ENCODE measurements around the gene UBE2Z.
"Not testable (repeated sequence)": the region's sequence is repeated elsewhere in the genome, so short reads cannot be mapped to it uniquely, and the experiment has no call there.

UBE2Z gene

DNA sequence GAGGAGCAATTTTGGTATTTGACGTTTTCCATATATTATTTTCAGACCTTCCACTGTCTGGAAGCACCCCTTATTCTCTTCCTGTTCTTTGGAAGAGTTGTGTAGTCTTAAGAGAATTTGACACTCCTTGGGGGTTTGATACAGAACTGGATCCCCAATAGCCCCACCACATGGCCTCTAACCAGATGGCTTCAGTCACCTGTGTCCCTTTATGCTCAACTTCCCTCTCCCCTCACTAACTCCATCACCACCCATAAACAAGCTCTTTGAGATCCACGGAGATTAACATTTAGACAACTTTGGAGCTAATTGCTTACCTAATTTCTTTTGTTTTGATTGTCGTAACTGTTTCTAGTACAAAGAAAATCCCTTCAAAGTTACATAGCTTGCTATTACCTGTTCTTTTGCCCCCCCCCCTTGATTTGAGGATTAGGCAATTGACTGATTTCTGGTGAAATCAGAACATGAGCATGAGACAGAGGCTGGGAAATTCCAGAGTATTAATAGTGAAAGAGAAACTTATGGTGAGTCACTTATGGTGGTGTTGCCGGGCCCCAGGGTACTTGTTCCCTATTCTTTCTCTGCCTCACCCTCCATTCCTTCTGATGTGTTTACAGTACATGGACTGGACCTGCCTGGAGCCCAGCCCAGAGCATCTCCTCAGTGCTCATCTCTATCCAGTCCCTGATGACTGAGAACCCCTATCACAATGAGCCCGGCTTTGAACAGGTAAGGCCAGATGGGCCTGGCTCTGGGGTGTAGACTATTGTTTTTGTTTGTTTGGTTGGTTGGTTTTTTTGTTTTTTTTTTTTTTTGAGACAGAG is 7.5 kb downstream of the UBE2Z start:
- FAIRE-seq: peak; percentile 48
- peak; percentile 39 for DNase-seq (ENCODE audit: insufficient read length, low spot score)
- TF ChIP-seq TAF1 (IDR thresholded peaks at IDR 0.05; ENCODE audit: low read depth, low read length): no peak
- no peak for TF ChIP-seq PAX5 (IDR thresholded peaks at IDR 0.05; ENCODE audit: insufficient read depth, low read length, severe bottlenecking)
- TF ChIP-seq SPI1 (IDR thresholded peaks at IDR 0.05; ENCODE audit: low read depth, low read length): no peak
- no peak for TF ChIP-seq POU2F2 (IDR thresholded peaks at IDR 0.05; ENCODE audit: low read depth, low read length)
- no peak for TF ChIP-seq POLR2A (IDR thresholded peaks at IDR 0.05; ENCODE audit: low read depth, low read length)
- no peak for TF ChIP-seq POLR2AphosphoS5 (IDR thresholded peaks at IDR 0.05; ENCODE audit: low read depth, low read length)

- DNase-seq (ENCODE audit: insufficient read length, low spot score) (no peak), FAIRE-seq (no peak)
- TF ChIP-seq PAX5 (IDR thresholded peaks at IDR 0.05; ENCODE audit: insufficient read depth, low read length, severe bottlenecking) (no peak), POLR2A (IDR thresholded peaks at IDR 0.05; ENCODE audit: low read depth, low read length) (0 out of 2 replicates have a peak, but pooled peaks have one; percentile 22)
Measured at GRCh38 chr17:48925251-48925990, 17.2 kb downstream of the UBE2Z start.

DNA sequence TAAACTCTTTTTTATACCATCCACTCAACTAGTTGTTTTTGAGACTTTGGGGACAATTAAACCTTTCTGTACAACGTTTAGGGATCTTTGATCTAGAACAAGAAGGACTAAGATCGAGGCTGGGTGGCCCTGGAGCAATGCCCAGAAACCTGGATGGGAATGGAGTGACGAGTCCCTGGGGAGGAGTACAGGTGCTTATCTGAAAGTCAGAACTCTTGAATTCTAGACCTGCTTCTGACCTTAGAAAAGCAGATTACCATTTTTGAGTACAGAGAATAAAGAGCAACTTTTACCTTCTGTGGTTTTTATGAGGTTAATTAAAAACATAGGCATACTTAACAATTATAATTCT is 17.8 kb downstream of the UBE2Z start:
- FAIRE-seq (no peak), DNase-seq (ENCODE audit: insufficient read length, low spot score) (no peak)
- TF ChIP-seq POU2F2 (IDR thresholded peaks at IDR 0.05; ENCODE audit: low read depth, low read length) (no peak), POLR2AphosphoS5 (IDR thresholded peaks at IDR 0.05; ENCODE audit: low read depth, low read length) (no peak), PAX5 (IDR thresholded peaks at IDR 0.05; ENCODE audit: insufficient read depth, low read length, severe bottlenecking) (no peak)

DNA sequence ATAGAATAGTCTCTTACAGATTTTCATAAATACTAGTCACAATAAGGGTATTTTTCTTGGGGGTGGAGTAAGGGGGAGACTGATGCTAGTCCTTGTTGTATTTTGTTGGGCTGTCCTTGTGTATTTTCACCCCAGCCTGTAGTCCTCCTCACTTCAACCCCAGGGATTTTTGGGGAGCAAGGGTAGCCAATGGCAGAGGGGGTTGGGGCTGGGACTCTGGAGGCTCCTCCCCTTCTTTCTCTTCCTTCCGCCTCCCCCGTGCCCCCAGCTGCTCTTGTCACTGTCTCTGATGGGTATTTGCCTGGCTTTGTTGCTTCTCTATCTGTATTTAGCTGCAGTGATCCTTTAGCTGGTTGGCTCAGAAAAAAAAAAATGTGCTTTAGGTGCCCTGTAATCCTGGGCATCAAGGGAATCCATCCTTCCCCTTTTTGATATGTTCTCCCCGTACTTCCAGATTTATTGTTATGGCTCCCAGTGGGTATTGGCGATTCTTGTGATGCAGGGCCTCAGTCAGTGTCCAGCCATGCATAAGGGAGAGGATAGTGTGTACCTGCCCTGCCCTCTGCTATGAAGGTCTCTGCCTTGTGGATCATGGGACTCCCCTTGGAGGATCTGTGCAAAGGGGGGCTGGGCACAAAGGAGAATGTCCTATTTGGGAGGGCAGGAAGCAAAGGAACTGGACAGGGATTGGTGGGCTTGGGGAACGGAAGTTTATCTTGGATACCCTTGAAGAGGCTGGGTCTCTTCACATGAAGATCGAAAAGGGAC is 20.0 kb downstream of the UBE2Z start:
- TF ChIP-seq PAX5 (IDR thresholded peaks at IDR 0.05; ENCODE audit: insufficient read depth, low read length, severe bottlenecking): no peak
- no peak for TF ChIP-seq SPI1 (IDR thresholded peaks at IDR 0.05; ENCODE audit: low read depth, low read length)
- DNase-seq (ENCODE audit: insufficient read length, low spot score) (no peak), FAIRE-seq (no peak)

DNA sequence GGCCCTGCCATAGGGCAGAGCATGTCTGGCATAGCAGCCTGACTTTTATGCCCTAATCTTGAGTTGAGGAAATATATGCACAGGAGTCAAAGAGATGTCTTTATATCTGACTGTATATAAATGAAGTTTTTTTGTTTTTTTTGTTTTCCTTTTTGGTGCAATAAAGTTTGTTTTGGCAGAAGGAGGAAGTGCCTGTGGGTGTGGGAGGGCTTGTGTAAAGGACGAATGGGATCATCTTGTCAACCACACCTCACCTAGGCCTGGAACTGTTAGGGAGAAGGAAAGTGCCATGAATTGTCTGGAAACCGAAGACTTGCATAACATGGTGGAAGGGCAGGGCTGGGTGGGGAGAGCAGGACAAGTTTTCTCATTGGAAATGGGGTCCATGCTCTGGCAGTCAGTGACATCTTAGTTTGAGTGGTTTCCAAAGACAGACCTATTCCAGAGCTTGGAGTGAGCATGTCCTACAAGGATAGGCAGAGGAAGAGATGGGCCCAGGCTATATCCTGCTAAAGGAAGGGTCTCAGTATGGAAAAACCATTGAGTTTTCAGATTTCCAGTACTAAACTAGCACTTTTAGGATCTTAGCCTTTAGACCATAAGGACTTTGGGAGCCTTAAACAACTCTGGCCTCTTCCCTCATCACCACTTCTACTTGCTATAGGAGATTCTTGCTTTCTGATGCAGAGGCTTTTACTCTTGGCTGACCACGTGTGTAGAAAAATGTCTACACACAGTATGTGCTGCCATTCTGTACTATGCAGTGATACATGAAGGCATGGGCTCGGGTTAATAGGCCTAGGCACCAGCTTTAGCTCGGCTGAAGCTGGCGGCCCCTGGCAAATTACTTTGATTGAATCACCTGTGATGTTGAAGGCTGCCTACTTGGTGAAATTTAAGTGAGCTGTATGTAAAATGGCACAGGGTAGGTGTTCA is 20.9 kb downstream of the UBE2Z start:
- TF ChIP-seq POLR2A (IDR thresholded peaks at IDR 0.05; ENCODE audit: low read depth, low read length) (peak; percentile 37; the same call in 1 of the 2 replicates), TAF1 (IDR thresholded peaks at IDR 0.05; ENCODE audit: low read depth, low read length) (no peak), POLR2AphosphoS5 (IDR thresholded peaks at IDR 0.05; ENCODE audit: low read depth, low read length) (peak; percentile 28; the same call in 1 of the 2 replicates), SPI1 (IDR thresholded peaks at IDR 0.05; ENCODE audit: low read depth, low read length) (peak; percentile 31; the same call in 1 of the 2 replicates)
- no peak for FAIRE-seq
- DNase-seq (ENCODE audit: insufficient read length, low spot score): no peak

DNA sequence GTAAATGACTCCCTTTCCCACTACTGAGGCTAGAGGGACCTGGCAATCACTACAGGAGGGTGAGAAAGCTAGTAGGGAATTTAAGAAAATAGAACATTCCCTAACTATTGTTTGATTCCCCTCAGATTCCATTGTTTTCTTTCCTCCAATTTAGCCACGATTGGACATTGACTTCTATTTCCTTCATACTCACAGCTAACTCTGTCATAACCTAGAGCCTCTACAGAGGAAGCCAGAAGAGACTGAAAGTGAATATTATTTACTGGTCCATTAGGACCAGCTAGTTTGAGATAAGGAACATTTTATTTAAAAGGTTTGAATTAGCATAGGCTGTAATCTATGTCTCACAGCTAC is 21.6 kb downstream of the UBE2Z start:
- FAIRE-seq: no peak
- TF ChIP-seq POU2F2 (IDR thresholded peaks at IDR 0.05; ENCODE audit: low read depth, low read length) (no peak), POLR2A (IDR thresholded peaks at IDR 0.05; ENCODE audit: low read depth, low read length) (peak; percentile 36; the same call in 1 of the 2 replicates), POLR2AphosphoS5 (IDR thresholded peaks at IDR 0.05; ENCODE audit: low read depth, low read length) (peak; percentile 7; the same call in 1 of the 2 replicates), PAX5 (IDR thresholded peaks at IDR 0.05; ENCODE audit: insufficient read depth, low read length, severe bottlenecking) (no peak), TAF1 (IDR thresholded peaks at IDR 0.05; ENCODE audit: low read depth, low read length) (no peak), SPI1 (IDR thresholded peaks at IDR 0.05; ENCODE audit: low read depth, low read length) (no peak)
- no peak for DNase-seq (ENCODE audit: insufficient read length, low spot score)

DNA sequence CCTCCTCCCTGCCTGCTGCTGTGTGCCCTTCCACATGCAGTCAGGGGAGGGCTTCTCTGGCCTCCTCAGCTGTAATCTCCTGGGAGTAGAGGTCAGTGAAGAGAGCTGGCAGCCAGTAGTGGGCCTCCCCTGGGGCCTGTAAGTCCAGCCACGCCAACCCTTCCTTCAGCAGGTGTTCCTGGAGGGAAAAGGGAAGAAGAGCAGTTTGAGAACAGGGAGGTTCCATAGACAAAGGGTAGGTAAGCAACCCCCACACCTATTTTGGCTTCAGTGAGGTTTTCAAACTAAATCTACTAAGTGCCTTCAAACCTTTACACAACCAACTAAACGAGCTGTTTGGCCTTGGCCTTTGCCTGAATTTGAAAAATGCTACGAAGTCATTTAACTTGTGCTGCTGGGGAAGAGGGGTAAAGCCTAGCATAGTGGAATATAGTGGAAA is 22.2 kb downstream of the UBE2Z start:
- FAIRE-seq: no peak
- TF ChIP-seq POLR2AphosphoS5 (IDR thresholded peaks at IDR 0.05; ENCODE audit: low read depth, low read length) (0 out of 2 replicates have a peak, but pooled peaks have one; percentile 12), SPI1 (IDR thresholded peaks at IDR 0.05; ENCODE audit: low read depth, low read length) (no peak)
- no peak for DNase-seq (ENCODE audit: insufficient read length, low spot score)

DNA sequence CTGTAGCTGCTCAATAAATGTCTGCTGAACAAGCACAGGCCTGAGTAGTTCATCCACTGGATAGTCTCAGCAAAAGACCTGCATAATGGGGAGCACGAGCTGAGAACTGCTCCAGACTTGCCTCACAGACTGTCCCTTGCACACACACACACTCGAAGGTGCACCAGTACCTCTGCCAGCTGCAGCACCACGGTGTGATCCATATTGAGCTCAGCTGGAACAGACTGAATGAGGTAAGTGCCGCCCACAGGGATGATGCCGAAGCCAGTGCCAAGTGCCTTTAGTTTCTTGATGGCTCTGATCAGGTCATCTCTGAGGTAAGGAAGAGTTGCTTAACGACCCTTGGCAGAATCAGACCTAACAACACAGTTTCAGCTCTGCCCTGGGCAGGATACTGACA is 24.8 kb downstream of the UBE2Z start:
- FAIRE-seq (no peak), DNase-seq (ENCODE audit: insufficient read length, low spot score) (no peak)

DNA sequence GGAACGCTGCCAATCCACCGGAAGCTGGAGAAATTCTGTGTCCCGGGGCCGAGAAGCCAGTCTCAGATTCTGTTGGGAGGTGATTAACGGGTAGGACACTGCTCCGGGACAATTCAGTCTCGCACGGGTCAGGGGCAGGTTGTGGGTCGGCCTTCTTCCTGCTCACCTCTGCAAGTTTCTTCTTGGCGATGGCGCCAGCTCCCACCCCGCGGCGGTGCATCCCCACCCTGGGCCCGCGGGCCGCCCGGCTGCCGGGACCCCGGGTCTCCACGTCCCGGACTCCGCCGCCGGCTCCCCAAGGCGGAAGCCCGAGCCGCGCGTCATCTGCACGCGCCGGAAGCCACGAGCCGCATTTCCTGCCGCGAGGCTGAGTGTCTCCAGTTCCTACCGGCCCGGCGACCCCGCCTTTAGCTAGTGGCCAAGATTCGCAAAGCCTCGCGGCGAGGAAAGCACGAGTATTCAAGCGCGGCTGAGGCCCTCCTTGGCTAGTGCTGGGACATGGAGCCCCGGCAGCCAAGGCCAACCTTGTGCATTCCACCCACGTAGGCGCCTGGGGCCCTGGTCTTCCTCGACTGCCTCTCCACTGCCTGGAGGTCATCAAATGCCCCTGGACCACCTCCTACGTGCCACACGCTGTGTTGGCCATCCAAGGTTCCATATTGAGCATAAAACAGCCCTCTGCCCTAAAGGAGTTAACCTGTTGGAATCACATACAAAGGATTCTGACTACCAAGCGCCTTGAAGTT is 36.5 kb downstream of the UBE2Z start, which contains the start of gene SNF8:
Gene SNF8, minus strand, starts transcription at position 328 of the 746 bp plus-strand sequence. Its CDS starts 108 bp downstream, at position 220.
- peak; percentile 98 for DNase-seq (ENCODE audit: insufficient read length, low spot score)
- TF ChIP-seq PAX5 (IDR thresholded peaks at IDR 0.05; ENCODE audit: insufficient read depth, low read length, severe bottlenecking) (no peak), POLR2A (IDR thresholded peaks at IDR 0.05; ENCODE audit: low read depth, low read length) (peak; percentile 85; the same call in 1 of the 2 replicates), SPI1 (IDR thresholded peaks at IDR 0.05; ENCODE audit: low read depth, low read length) (peak; percentile 53), POU2F2 (IDR thresholded peaks at IDR 0.05; ENCODE audit: low read depth, low read length) (no peak), TAF1 (IDR thresholded peaks at IDR 0.05; ENCODE audit: low read depth, low read length) (peak; percentile 79), POLR2AphosphoS5 (IDR thresholded peaks at IDR 0.05; ENCODE audit: low read depth, low read length) (peak; percentile 90)
- FAIRE-seq: peak; percentile 93

More for the DNA sequence above, 24.8 kb downstream of the UBE2Z start:
- no peak for TF ChIP-seq TAF1 (IDR thresholded peaks at IDR 0.05; ENCODE audit: low read depth, low read length)
- peak; percentile 41; the same call in 1 of the 2 replicates for TF ChIP-seq POLR2A (IDR thresholded peaks at IDR 0.05; ENCODE audit: low read depth, low read length)

DNA sequence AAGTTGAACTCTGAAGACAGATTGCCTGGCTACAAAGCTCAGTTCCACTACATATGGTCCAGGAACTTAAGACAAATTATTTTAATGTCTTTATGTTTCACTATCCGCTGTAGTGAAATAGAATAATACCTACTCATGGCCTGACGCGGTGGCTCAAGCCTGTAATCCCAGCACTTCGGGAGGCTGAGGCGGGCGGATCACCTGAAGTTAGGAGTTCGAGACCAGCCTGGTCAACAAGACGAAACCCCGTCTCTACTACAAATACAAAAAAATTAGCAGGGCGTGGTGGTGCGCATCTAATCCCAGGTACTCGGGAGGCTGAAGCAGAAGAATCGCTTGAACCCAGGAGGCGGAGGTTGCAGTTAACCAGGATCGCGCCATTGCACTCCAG is 37.0 kb downstream of the UBE2Z start:
- FAIRE-seq; DNase-seq (ENCODE audit: insufficient read length, low spot score): not testable (repeated sequence)
